NCI-H524 (cell line): Measurements from ENCODE around the gene PHF21B.
A peak's percentile ranks its signal among the peaks of the same experiment; 100 is the strongest.

ENCODE experiments used
- DNase-seq, 2 experiments: peaks; one replicate each; lab custom pipeline; 2025; lab: John Stamatoyannopoulos, UW

The PHF21B gene

GRCh38 chr22:44840611-44841322, 169.0 kb downstream of the PHF21B start:
- no peak for DNase-seq

GRCh38 chr22:44839721-44840120, 170.1 kb downstream of the PHF21B start:
- no peak for DNase-seq

GRCh38 chr22:44839061-44839460, 170.7 kb downstream of the PHF21B start:
- peak in 1 of 2 experiments; percentile 6 for DNase-seq

- no peak for DNase-seq
These were observed 171.3 kb downstream of the PHF21B start for GRCh38 chr22:44838316-44839016.

- DNase-seq = no peak
These were observed 172.3 kb downstream of the PHF21B start for GRCh38 chr22:44837481-44837880.

GRCh38 chr22:44834065-44834464, 175.7 kb downstream of the PHF21B start:
- no peak for DNase-seq

- DNase-seq = no peak
These were observed 177.9 kb downstream of the PHF21B start for GRCh38 chr22:44831885-44832284.
